Peyer's patch (tissue), 4 donors: ENCODE data around the gene LONP2.

ENCODE experiments used
- CTCF ChIP-seq, 6 experiments: fragments of 450-650 bp in 4 of 6; fragments of 200-600 bp in 2 of 6; sonication (generic) in 1 of 6; IDR thresholded peaks; one replicate each; pipeline ENCODE4 v1.5.1; 2017 to 2019; ENCODE audit warnings: antibody characterized with exemption in 6 of 6, mild to moderate bottlenecking in 3 of 6, moderate library complexity in 1 of 6
- POLR2A ChIP-seq, 2 donors: fragments of 450-650 bp; IDR thresholded peaks; one replicate each; pipeline ENCODE4 v1.5.1; 2017; ENCODE audit warnings: antibody characterized with exemption in 2 of 2, mild to moderate bottlenecking in 2 of 2, moderate library complexity in 2 of 2

GRCh38 chr16:48274476-48274875 is 30.4 kb downstream of the LONP2 start:
- no peak for TF ChIP-seq POLR2A (IDR thresholded peaks at IDR 0.05)
- TF ChIP-seq CTCF (IDR thresholded peaks at IDR 0.05) = no peak
